ENCODE data around the gene F8A1. TPM values are rescaled to one million over a fixed set of nuclear protein-coding genes. Genes with fewer than 3 reads are reported as not detected.
"Not testable (repeated sequence)": the region's sequence is repeated elsewhere in the genome, so short reads cannot be mapped to it uniquely, and the experiment has no call there.

The F8A1 gene
- total RNA-seq, 1 donor from 2014 or later = 30.3 TPM

DNA sequence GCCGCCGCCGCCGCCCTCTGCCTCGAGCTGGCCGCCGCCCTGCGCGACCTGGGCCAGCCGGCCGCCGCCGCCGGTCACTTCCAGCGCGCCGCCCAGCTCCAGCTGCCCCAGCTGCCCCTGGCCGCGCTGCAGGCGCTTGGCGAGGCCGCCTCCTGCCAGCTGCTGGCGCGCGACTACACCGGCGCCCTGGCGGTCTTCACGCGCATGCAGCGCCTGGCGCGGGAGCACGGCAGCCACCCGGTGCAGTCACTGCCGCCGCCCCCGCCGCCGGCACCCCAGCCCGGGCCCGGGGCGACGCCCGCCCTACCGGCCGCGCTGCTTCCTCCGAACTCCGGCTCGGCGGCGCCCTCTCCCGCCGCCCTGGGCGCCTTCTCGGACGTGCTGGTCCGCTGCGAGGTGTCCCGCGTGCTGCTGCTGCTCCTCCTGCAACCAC, 650 bp downstream of the F8A1 start:
- H3K4me1 ChIP-seq; H3K27ac ChIP-seq (replicated peaks); H3K9me3 ChIP-seq (replicated peaks); DNase-seq; intact Hi-C loops (cut with micrococcal nuclease); H3K4me3 ChIP-seq; H3K36me3 ChIP-seq; H3K27me3 ChIP-seq (ENCODE audit: low read depth): not testable (repeated sequence)

DNA sequence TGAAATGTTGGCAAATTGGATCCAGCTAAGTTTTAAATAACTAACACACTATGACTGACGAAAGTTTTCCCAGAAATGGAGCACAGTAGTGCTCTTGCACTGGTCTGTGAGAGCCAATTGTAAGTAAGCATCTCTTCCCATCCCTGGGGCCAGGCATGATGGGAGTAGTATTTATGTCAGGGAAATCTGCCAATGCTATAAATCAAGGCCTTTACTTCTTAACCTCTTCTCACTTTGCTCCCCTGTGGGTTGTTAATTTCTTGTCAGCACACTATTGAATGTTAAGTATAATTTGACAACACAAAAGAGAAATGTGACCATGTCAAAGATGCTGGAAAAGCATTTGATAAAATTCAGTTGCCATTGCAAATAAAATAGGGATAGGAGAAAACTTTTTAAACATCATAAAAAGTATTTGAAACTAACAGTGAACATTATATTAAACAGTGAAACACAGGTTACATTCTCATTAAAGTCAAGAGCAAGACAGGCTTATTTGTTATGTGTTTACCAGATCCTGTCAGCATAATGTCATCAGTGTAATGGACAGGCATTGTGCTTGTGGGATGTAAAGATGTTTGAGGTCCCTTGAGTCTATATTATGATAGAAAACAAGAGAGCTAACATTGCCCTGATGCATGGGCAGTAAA, 5.0 kb downstream of the F8A1 start:
- intact Hi-C loops (cut with micrococcal nuclease) = no loop called here

DNA sequence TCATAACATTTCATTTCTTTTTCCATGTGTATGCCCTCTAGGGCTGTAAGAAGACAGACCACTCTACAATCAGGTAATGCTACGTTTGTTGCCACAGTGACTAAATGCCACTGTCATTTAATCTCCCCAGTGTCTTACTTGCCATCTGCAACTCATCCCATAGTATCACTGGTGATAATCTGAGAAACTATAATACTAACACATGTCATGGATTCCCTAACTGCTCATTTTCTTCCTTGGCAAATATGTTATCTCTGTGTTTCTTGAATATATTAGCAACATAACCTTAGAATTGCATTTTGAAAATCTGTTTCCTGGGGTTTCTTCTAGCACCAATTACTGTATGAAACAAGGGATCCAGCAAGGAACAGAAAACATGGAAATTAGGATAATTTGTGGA, 6.1 kb downstream of the F8A1 start:
- intact Hi-C loops (cut with micrococcal nuclease) = no loop called here
- peaks cover 5% of the 10 kb centered on the region for H3K4me1 ChIP-seq
- TF ChIP-seq, protein P1, sequence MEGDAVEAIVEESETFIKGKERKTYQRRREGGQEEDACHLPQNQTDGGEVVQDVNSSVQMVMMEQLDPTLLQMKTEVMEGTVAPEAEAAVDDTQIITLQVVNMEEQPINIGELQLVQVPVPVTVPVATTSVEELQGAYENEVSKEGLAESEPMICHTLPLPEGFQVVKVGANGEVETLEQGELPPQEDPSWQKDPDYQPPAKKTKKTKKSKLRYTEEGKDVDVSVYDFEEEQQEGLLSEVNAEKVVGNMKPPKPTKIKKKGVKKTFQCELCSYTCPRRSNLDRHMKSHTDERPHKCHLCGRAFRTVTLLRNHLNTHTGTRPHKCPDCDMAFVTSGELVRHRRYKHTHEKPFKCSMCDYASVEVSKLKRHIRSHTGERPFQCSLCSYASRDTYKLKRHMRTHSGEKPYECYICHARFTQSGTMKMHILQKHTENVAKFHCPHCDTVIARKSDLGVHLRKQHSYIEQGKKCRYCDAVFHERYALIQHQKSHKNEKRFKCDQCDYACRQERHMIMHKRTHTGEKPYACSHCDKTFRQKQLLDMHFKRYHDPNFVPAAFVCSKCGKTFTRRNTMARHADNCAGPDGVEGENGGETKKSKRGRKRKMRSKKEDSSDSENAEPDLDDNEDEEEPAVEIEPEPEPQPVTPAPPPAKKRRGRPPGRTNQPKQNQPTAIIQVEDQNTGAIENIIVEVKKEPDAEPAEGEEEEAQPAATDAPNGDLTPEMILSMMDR (IDR thresholded peaks at IDR 0.05; ENCODE audit: borderline replicate concordance) = no peak

More for the DNA sequence above, 5.0 kb downstream of the F8A1 start:
- Histone ChIP-seq H3K9me3 (replicated peaks) (no peaks in the 10 kb centered on the region), H3K4me3 (no peak overlapping the region), H3K4me1 (peaks cover 5% of the 10 kb centered on the region), H3K27ac (replicated peaks) (no peak overlapping the region), H3K36me3 (no peaks in the 10 kb centered on the region), H3K27me3 (ENCODE audit: low read depth) (no peaks in the 10 kb centered on the region)
- TF ChIP-seq, protein P1 (IDR thresholded peaks at IDR 0.05; ENCODE audit: borderline replicate concordance) = no peak
- no peak for DNase-seq

DNA sequence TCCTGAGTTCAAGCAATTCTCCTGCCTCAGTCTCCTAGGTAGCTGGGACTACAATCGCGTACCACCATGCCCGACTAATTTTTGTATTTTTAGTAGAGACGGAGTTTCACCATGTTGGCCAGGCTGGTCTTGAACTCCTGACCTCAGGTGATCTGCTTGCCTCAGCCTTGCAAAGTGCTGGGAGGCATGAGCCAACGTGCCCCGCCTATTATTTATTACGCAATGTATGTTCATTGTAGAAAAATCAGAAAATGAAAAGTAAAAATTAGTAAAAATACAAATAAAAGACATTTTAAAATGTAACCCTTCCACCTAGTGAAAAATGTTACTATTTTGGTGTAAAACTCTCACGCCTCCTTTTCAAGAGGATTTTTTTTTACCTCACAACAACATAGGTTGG, 14.2 kb downstream of the F8A1 start:
- intact Hi-C loops (cut with micrococcal nuclease) = no loop called here
- no peaks in the 10 kb centered on the region for H3K27me3 ChIP-seq (ENCODE audit: low read depth)
- no peak for DNase-seq
- H3K4me3 ChIP-seq = no peak overlapping the region
- H3K9me3 ChIP-seq (replicated peaks) = no peaks in the 10 kb centered on the region
- H3K4me1 ChIP-seq = no peaks in the 10 kb centered on the region
- H3K36me3 ChIP-seq = no peaks in the 10 kb centered on the region
- TF ChIP-seq, protein P1 (IDR thresholded peaks at IDR 0.05; ENCODE audit: borderline replicate concordance) = no peak
- H3K27ac ChIP-seq (replicated peaks) = no peak overlapping the region

More for the DNA sequence above, 6.1 kb downstream of the F8A1 start:
- Histone ChIP-seq H3K9me3 (replicated peaks) (no peaks in the 10 kb centered on the region), H3K27me3 (ENCODE audit: low read depth) (no peaks in the 10 kb centered on the region), H3K36me3 (no peaks in the 10 kb centered on the region), H3K27ac (replicated peaks) (no peak overlapping the region), H3K4me3 (no peak overlapping the region)
- no peak for DNase-seq

DNA sequence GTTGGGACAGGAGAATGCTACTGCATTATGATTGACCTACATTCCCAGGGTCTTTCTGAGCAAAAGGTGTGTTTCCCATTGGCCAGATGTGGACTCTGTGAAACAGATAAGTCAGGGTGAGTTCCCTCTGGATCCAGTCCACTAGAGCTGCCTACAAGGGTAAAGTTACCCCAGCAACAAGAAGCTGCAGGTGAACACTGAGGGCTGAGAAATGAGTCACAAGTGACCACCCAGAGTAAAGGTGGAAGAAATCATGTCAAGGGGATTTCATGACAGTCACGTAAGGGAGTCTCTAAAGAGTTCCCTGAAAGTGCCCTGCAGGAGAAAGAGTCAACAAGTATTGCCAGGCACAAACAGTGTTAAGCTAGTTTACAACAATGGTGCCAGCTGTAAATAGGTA, 16.3 kb downstream of the F8A1 start:
- intact Hi-C loops (cut with micrococcal nuclease) = no loop called here
- no peak for DNase-seq
- no peak overlapping the region for H3K27ac ChIP-seq (replicated peaks)
- H3K4me3 ChIP-seq = no peak overlapping the region
- H3K9me3 ChIP-seq (replicated peaks) = no peaks in the 10 kb centered on the region
- no peaks in the 10 kb centered on the region for H3K27me3 ChIP-seq (ENCODE audit: low read depth)
- TF ChIP-seq, protein P1 (IDR thresholded peaks at IDR 0.05; ENCODE audit: borderline replicate concordance) = no peak
- H3K36me3 ChIP-seq = no peaks in the 10 kb centered on the region
- no peaks in the 10 kb centered on the region for H3K4me1 ChIP-seq

DNA sequence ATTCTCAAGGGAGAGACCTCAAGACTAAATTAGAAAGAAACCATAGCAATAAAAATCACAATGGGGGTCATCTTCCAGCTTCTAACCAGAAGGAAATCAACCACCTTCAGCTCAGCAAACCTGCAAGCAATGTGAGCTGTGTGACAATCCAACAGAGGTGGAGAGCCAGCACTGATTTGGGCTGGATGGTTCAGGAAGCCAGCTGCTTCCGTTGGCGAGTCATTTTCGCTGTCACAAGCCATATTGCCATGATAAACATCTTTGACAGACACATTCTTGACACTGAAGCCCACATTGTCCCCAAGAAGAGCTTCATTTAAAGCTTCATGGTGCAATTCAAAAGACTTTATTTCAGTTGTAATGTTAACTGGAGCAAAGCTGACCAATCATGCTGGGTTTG, 22.7 kb downstream of the F8A1 start:
- Histone ChIP-seq H3K4me1 (no peaks in the 10 kb centered on the region), H3K27me3 (ENCODE audit: low read depth) (no peaks in the 10 kb centered on the region)

DNA sequence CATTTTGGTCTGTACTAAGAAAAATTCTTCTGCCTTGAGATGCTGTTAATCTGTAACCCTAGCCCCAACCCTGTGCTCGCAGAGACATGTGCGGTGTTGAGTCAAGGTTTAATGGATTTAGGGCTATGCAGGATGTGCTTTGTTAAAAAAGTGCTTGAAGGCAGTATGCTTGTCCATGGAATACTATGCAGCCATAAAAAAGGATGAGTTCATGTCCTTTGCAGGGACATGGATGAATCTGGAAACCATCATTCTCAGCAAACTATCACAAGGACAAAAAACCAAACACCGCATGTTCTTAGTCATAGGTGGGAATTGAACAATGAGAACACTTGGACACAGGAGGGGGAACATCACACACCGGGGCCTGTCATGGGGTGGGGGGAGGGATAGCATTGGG, 23.9 kb downstream of the F8A1 start:
- H3K4me3 ChIP-seq; H3K4me1 ChIP-seq; intact Hi-C loops (cut with micrococcal nuclease); H3K36me3 ChIP-seq; H3K27me3 ChIP-seq (ENCODE audit: low read depth); H3K27ac ChIP-seq (replicated peaks); DNase-seq; H3K9me3 ChIP-seq (replicated peaks): not testable (repeated sequence)

More for the DNA sequence above, 22.7 kb downstream of the F8A1 start:
- no peak overlapping the region for H3K4me3 ChIP-seq
- H3K9me3 ChIP-seq (replicated peaks) = no peaks in the 10 kb centered on the region
- TF ChIP-seq, protein P1 (IDR thresholded peaks at IDR 0.05; ENCODE audit: borderline replicate concordance) = no peak
- no peak for DNase-seq
- no peaks in the 10 kb centered on the region for H3K36me3 ChIP-seq
- intact Hi-C loops (cut with micrococcal nuclease) = no loop called here
- no peak overlapping the region for H3K27ac ChIP-seq (replicated peaks)

DNA sequence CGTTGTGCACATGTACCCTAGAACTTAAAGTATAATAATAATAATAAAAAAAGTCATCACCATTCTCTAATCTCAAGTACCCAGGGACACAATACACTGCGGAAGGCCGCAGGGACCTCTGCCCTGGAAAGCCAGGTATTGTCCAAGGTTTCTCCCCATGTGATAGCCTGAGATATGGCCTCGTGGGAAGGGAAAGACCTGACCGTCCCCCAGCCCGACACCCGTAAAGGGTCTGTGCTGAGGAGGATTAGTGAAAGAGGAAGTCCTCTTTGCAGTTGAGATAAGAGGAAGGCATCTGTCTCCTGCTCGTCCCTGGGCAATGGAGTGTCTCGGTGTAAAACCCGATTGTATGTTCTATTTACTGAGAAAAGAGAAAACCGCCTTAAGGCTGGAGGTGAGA, 24.4 kb downstream of the F8A1 start:
- H3K27ac ChIP-seq (replicated peaks); H3K36me3 ChIP-seq; H3K27me3 ChIP-seq (ENCODE audit: low read depth); DNase-seq; H3K4me3 ChIP-seq; H3K9me3 ChIP-seq (replicated peaks); H3K4me1 ChIP-seq; intact Hi-C loops (cut with micrococcal nuclease): not testable (repeated sequence)

Measured in left ventricle myocardium inferior (tissue), 1 donor.